ENCODE data around the gene GNAO1. TPM values are rescaled to one million over a fixed set of nuclear protein-coding genes. Genes with fewer than 3 reads are reported as not detected.

Gene GNAO1
- total and polyA plus RNA-seq, 8 donors, result 1.2 to 13.4 (median 4.8) TPM

DNA sequence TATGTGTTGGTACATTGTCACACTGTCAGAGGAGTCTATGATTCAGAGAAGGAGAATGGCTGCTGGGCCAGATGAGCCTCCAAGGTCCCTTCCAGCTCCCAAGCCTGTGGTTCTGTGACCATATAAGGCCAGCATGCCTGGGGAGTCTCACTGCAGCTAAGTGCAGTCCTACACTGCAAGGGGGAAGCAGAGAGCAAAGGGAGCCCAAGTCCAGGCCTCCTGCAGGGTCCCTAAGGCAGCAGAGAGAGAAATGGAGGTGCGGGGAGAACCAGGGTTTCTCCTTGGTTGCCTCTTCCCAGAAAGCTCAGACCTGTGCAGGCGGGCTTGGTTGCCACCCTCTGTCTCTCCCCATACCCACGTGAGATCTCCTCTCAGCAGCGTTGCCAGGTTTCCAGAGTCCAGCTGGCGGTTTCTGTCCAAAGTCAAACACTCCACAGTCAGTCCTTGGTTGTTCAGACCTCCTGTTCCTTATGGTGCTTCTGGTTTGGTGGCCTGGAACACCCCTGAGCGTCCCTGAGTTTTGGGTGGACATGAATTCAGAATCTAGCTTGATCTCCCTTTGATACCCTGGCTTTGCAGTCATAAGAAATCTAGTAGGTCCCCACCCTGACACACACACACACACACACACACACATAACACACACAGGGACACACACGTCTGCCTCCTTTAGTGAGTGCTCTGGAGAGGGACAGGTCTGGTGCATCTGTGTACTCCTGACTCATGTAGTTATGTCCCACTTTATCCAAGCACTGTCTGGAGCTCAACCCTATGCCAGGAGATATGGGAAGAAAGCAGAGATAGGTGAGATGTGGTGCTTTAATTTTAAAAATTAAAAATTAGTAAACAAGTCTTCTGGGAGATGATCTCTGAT lies 78.8 kb downstream of the GNAO1 start:
- ATAC-seq, result peak in 3 of 4 donors; percentile 59 to 89 (median 86)
- H3K4me1 ChIP-seq, result no peaks in the 10 kb centered on the region
- H3K4me3 ChIP-seq, result no peak overlapping the region
- TF ChIP-seq, protein P1, sequence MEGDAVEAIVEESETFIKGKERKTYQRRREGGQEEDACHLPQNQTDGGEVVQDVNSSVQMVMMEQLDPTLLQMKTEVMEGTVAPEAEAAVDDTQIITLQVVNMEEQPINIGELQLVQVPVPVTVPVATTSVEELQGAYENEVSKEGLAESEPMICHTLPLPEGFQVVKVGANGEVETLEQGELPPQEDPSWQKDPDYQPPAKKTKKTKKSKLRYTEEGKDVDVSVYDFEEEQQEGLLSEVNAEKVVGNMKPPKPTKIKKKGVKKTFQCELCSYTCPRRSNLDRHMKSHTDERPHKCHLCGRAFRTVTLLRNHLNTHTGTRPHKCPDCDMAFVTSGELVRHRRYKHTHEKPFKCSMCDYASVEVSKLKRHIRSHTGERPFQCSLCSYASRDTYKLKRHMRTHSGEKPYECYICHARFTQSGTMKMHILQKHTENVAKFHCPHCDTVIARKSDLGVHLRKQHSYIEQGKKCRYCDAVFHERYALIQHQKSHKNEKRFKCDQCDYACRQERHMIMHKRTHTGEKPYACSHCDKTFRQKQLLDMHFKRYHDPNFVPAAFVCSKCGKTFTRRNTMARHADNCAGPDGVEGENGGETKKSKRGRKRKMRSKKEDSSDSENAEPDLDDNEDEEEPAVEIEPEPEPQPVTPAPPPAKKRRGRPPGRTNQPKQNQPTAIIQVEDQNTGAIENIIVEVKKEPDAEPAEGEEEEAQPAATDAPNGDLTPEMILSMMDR (IDR thresholded peaks at IDR 0.05), result no peak
- DNase-seq, result peak in 1 of 6 donors; percentile 24
- WGBS, 2 donors, result 36 to 44% methylated on average over 7 of the region's 7 CpGs
- H3K36me3 ChIP-seq, result no peaks in the 10 kb centered on the region
- no peaks in the 10 kb centered on the region for H3K9me3 ChIP-seq
- intact Hi-C loops (cut with DNase I), result no loop called here
- FAIRE-seq, result no peak
- H3K27ac ChIP-seq, result no peak overlapping the region
- no peaks in the 10 kb centered on the region for H3K27me3 ChIP-seq

DNA sequence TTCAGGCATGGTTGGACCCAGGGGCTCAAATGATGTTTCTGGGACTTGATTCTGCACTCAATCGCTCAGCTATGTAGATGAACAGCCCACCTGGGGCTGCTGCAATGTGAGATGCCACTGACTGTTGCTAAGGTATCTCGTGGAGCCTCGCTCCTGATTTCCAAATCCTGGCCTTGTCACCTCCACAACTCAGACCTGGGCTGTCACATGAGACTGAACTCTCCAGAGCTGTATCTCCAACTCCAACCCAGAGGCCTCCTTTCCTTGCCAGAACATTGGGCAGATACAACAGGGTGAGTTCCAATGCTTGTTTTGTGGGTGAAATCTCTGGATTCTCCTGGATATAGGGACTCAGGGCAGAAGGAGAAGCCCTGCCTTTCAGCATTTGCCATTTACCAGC lies 79.5 kb downstream of the GNAO1 start:
- H3K4me1 ChIP-seq, result no peaks in the 10 kb centered on the region
- ATAC-seq (no peak), DNase-seq (no peak), FAIRE-seq (no peak)
- no peak overlapping the region for H3K4me3 ChIP-seq
- no peak overlapping the region for H3K27ac ChIP-seq
- H3K9me3 ChIP-seq, result no peaks in the 10 kb centered on the region
- H3K36me3 ChIP-seq, result no peaks in the 10 kb centered on the region
- intact Hi-C loops (cut with DNase I), result no loop called here
- TF ChIP-seq, protein P1 (IDR thresholded peaks at IDR 0.05), result no peak
- H3K27me3 ChIP-seq, result no peaks in the 10 kb centered on the region
- 65 to 74% methylated on average over 3 of the region's 3 CpGs for WGBS, 2 donors

DNA sequence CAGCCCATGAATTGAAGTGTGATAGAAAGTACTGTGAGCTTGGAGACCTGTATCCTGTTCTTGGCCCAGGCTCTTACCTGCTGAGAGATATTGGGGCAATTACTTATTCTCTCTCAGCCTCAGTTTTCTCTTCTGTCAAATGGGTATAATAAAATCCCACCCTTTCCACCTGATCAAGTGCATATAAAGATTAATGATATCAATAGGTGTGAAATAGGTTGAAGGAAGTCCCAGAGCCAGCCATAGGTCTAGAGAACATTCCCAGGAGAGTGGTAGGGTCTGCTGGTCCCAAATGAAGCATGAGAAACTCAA lies 81.2 kb downstream of the GNAO1 start:
- ATAC-seq (no peak), DNase-seq (no peak), FAIRE-seq (no peak)
- H3K27me3 ChIP-seq, result no peaks in the 10 kb centered on the region
- TF ChIP-seq, protein P1 (IDR thresholded peaks at IDR 0.05), result no peak
- no peak overlapping the region for H3K27ac ChIP-seq
- intact Hi-C loops (cut with DNase I), result no loop called here
- H3K36me3 ChIP-seq, result no peaks in the 10 kb centered on the region
- no peak overlapping the region for H3K4me3 ChIP-seq
- H3K4me1 ChIP-seq, result no peaks in the 10 kb centered on the region
- H3K9me3 ChIP-seq, result no peaks in the 10 kb centered on the region

DNA sequence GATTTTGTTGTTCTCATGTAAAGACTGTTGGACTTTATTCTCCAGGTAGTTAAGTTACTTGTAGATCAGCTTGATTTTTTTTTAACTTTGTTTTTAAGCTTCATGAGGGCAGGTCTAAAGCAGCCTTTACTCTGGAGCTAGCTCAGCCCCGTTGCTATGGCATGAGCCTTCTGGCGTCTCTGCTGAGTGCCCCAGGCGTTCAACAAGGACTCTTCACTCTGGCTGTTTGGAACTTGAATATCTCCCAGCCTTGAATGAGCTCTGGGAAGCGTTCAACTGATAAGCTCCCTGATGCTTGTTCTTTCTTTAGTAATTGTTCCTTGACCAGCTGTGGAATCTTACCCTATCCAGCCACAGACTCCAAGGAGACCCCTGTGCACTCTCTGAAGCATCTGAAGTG lies 82.3 kb downstream of the GNAO1 start:
- intact Hi-C loops (cut with DNase I), result no loop called here
- ATAC-seq (no peak), DNase-seq (no peak), FAIRE-seq (no peak)
- WGBS, 2 donors, result 37 to 58% methylated on average over 4 of the region's 4 CpGs
- H3K27me3 ChIP-seq, result no peaks in the 10 kb centered on the region
- no peak overlapping the region for H3K4me3 ChIP-seq
- no peaks in the 10 kb centered on the region for H3K4me1 ChIP-seq
- TF ChIP-seq, protein P1 (IDR thresholded peaks at IDR 0.05), result no peak
- H3K36me3 ChIP-seq, result no peaks in the 10 kb centered on the region
- no peaks in the 10 kb centered on the region for H3K9me3 ChIP-seq
- no peak overlapping the region for H3K27ac ChIP-seq

DNA sequence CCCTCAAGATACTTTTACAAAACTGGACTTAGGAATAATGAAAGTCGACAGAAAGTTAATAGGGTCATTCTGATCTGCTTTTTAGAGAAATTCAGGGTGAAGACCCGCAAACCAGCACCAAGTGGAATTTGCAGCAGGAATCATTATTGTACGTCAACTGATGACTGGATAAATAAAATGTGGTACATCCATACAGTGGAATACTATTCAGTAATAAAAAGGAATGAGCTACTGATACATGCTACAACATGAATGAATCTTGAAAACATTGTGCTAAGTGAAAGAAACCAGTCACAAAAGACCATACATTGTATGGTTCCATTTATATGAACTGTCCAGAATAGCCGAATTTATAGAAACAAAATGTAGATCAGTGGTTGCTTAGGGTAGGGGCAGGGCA lies 83.1 kb downstream of the GNAO1 start:
- TF ChIP-seq, protein P1 (IDR thresholded peaks at IDR 0.05), result no peak
- H3K4me3 ChIP-seq, result no peak overlapping the region
- H3K9me3 ChIP-seq, result no peaks in the 10 kb centered on the region
- WGBS, 2 donors, result 71 to 86% methylated on average over 4 of the region's 4 CpGs
- H3K36me3 ChIP-seq, result no peaks in the 10 kb centered on the region
- intact Hi-C loops (cut with DNase I), result no loop called here
- H3K4me1 ChIP-seq, result no peaks in the 10 kb centered on the region
- FAIRE-seq (no peak), DNase-seq (no peak), ATAC-seq (no peak)
- no peaks in the 10 kb centered on the region for H3K27me3 ChIP-seq
- no peak overlapping the region for H3K27ac ChIP-seq
